Measurements from ENCODE around the gene TNIK.

The TNIK gene

GRCh38 chr3:171165983-171166382 is 294.2 kb downstream of the TNIK start:
- DNase-seq (ENCODE audit: low read depth in 3 of 3), result no peak

- no peak for DNase-seq (ENCODE audit: low read depth in 3 of 3)
Observed at GRCh38 chr3:171165499-171165921, 294.7 kb downstream of the TNIK start.

GRCh38 chr3:171164067-171164465 is 296.1 kb downstream of the TNIK start:
- no peak for DNase-seq (ENCODE audit: low read depth in 3 of 3)

- DNase-seq (ENCODE audit: low read depth in 3 of 3), result no peak
Observed at GRCh38 chr3:171163101-171164066, 296.8 kb downstream of the TNIK start.

GRCh38 chr3:171160325-171160724 is 299.9 kb downstream of the TNIK start:
- DNase-seq (ENCODE audit: low read depth in 3 of 3), result no peak

GRCh38 chr3:171159822-171160157 is 300.4 kb downstream of the TNIK start:
- DNase-seq (ENCODE audit: low read depth in 3 of 3), result no peak

- DNase-seq (ENCODE audit: low read depth in 3 of 3), result no peak
Observed at GRCh38 chr3:171159024-171159821, 301.0 kb downstream of the TNIK start.

- no peak for DNase-seq (ENCODE audit: low read depth in 3 of 3)
Observed at GRCh38 chr3:171157980-171158379, 302.2 kb downstream of the TNIK start.

GRCh38 chr3:171157286-171157685 is 302.9 kb downstream of the TNIK start:
- no peak for DNase-seq (ENCODE audit: low read depth in 3 of 3)

GRCh38 chr3:171156401-171157010 is 303.7 kb downstream of the TNIK start:
- DNase-seq (ENCODE audit: low read depth in 3 of 3), result no peak

GRCh38 chr3:171155122-171155700 is 305.0 kb downstream of the TNIK start:
- no peak for DNase-seq (ENCODE audit: low read depth in 3 of 3)

GRCh38 chr3:171150945-171151344 is 309.3 kb downstream of the TNIK start:
- DNase-seq (ENCODE audit: low read depth in 3 of 3), result no peak

- DNase-seq (ENCODE audit: low read depth in 3 of 3), result no peak
Observed at GRCh38 chr3:171149526-171150116, 310.6 kb downstream of the TNIK start.

GRCh38 chr3:171145798-171146197 is 314.4 kb downstream of the TNIK start:
- DNase-seq (ENCODE audit: low read depth in 3 of 3), result no peak

- no peak for DNase-seq (ENCODE audit: low read depth in 3 of 3)
Observed at GRCh38 chr3:171142985-171143384, 317.2 kb downstream of the TNIK start.

GRCh38 chr3:171140246-171140645 is 320.0 kb downstream of the TNIK start:
- DNase-seq (ENCODE audit: low read depth in 3 of 3), result no peak

GRCh38 chr3:171138027-171138426 is 322.2 kb downstream of the TNIK start:
- no peak for DNase-seq (ENCODE audit: low read depth in 3 of 3)

- DNase-seq (ENCODE audit: low read depth in 3 of 3), result no peak
Observed at GRCh38 chr3:171135549-171135948, 324.7 kb downstream of the TNIK start.

GRCh38 chr3:171133796-171134569 is 326.2 kb downstream of the TNIK start:
- no peak for DNase-seq (ENCODE audit: low read depth in 3 of 3)

GRCh38 chr3:171133337-171133736 is 326.9 kb downstream of the TNIK start:
- no peak for DNase-seq (ENCODE audit: low read depth in 3 of 3)

- no peak for DNase-seq (ENCODE audit: low read depth in 3 of 3)
Observed at GRCh38 chr3:171132873-171133272, 327.3 kb downstream of the TNIK start.

Measured in stimulated activated CD4-positive, alpha-beta T cell treated with anti-CD3 and anti-CD28 coated beads, TNF-alpha, amount 100 ng/mL, for 4 hours (primary cell).